ENCODE data around the gene CUEDC1. TPM values are rescaled to one million over a fixed set of nuclear protein-coding genes. Genes with fewer than 3 reads are reported as not detected.

CUEDC1 gene
- total and polyA plus RNA-seq, 8 donors: 16.5 to 30.4 (median 21.7) TPM

- Histone ChIP-seq H3K4me3 (no peak overlapping the region), H3K36me3 (no peaks in the 10 kb centered on the region), H3K27ac (peak overlapping the region in 3 of 4 donors; percentile 28 to 89 (median 74)), H3K4me1 (peaks cover 7 to 20% (median 8%) of the 10 kb centered on the region in 3 donors), H3K27me3 (no peaks in the 10 kb centered on the region), H3K9me3 (no peaks in the 10 kb centered on the region)
- FAIRE-seq: no peak
- intact Hi-C loops (cut with DNase I): no loop called here
- ATAC-seq: no peak
- DNase-seq: no peak
- TF ChIP-seq CTCF (IDR thresholded peaks at IDR 0.05): no peak
- 77 to 87% methylated on average over 5 of the region's 5 CpGs for WGBS, 2 donors
These were observed 7.0 kb downstream of the CUEDC1 start for GRCh38 chr17:57948169-57948554.

- Histone ChIP-seq H3K4me3 (peak overlapping the region in 2 of 4 donors; percentile 2 to 47), H3K27ac (peak overlapping the region; percentile 29 to 89 (median 60)), H3K4me1 (peaks cover 7 to 20% (median 8%) of the 10 kb centered on the region in 3 donors), H3K9me3 (no peaks in the 10 kb centered on the region), H3K36me3 (no peaks in the 10 kb centered on the region), H3K27me3 (no peaks in the 10 kb centered on the region)
- intact Hi-C loops (cut with DNase I): no loop called here
- DNase-seq: no peak
- ATAC-seq: no peak
- TF ChIP-seq CTCF (IDR thresholded peaks at IDR 0.05): no peak
- FAIRE-seq: no peak
- WGBS, 2 donors: 83 to 85% methylated on average over 9 of the region's 9 CpGs
These were observed 7.8 kb downstream of the CUEDC1 start for GRCh38 chr17:57947369-57947768.

GRCh38 chr17:57946798-57947358 lies 8.3 kb downstream of the CUEDC1 start:
- TF ChIP-seq CTCF (IDR thresholded peaks at IDR 0.05): no peak
- peaks cover 7 to 20% (median 8%) of the 10 kb centered on the region in 3 donors for H3K4me1 ChIP-seq
- no peaks in the 10 kb centered on the region for H3K27me3 ChIP-seq
- H3K9me3 ChIP-seq: no peaks in the 10 kb centered on the region
- intact Hi-C loops (cut with DNase I): no loop called here
- H3K27ac ChIP-seq: peak overlapping the region; percentile 29 to 89 (median 60)
- FAIRE-seq: no peak
- WGBS, 2 donors: 18 to 21% methylated on average over 10 of the region's 10 CpGs
- H3K4me3 ChIP-seq: peak overlapping the region; percentile 1 to 47 (median 16)
- peak; percentile 74 to 87 (median 86) for ATAC-seq
- H3K36me3 ChIP-seq: no peaks in the 10 kb centered on the region
- DNase-seq: peak in 3 of 6 donors; percentile 48 to 62 (median 58)

GRCh38 chr17:57945996-57946797 lies 9.0 kb downstream of the CUEDC1 start:
- H3K36me3 ChIP-seq: no peaks in the 10 kb centered on the region
- peak overlapping the region; percentile 1 to 47 (median 16) for H3K4me3 ChIP-seq
- H3K4me1 ChIP-seq: peaks cover 9 to 26% (median 9%) of the 10 kb centered on the region in 3 donors
- intact Hi-C loops (cut with DNase I): no loop called here
- DNase-seq: no peak
- TF ChIP-seq CTCF (IDR thresholded peaks at IDR 0.05): no peak
- no peaks in the 10 kb centered on the region for H3K9me3 ChIP-seq
- FAIRE-seq: no peak
- H3K27me3 ChIP-seq: no peaks in the 10 kb centered on the region
- 22 to 31% methylated on average over 6 of the region's 6 CpGs for WGBS, 2 donors
- ATAC-seq: peak; percentile 25 to 56 (median 44)
- peak overlapping the region; percentile 29 to 89 (median 60) for H3K27ac ChIP-seq
